ENCODE measurements around the gene SUSD2.

The SUSD2 gene

DNA sequence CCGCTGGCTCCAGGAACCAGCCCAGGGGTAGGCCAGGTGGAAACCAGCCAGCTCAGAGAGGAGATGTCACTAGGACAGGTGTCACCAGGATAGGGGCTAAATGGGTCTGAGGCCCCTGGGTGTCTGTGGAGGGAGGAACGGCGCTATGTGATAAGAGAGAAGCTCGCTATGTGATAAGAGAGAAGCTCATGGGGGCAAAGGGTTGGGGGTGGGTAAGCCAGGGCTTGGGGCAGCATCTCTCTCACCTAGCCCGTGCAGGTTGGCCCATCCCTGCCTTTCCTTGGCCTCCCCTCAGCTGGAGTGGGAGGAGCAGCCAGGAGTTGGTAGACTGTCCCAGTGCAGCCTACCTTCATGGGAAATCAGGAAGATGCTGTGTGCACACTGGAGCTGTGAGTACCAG is 26.5 kb upstream of the SUSD2 start:
- DNase-seq: no peak

DNA sequence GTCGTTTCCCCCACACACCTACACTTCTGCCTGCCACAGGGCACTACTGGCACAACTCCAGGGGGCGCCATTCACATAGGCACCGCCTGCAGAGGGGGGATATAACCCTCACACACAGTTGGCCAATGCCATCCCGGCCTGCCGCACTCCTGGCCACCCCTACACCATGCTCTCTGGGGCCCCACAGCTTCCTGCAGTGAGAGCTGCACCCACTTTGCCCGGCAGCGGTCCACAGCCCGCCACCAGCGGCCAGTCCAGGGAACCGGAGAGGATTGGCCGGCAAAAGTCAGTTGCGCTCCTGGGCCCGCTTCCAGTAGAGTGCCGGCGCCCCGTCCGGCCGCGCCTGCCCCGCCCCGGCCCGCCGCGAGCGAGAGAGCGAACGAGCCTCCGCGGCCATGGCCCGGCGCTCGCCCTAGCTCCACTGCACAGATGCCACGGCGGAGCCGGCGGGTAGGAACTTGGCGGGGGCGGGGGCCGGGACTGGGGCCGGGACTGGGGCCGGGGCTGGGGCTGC is 25.6 kb upstream of the SUSD2 start:
- peak; percentile 23 for DNase-seq

- peak; percentile 67 for DNase-seq
Observed at GRCh38 chr22:24156141-24156912, 25.0 kb upstream of the SUSD2 start.

- peak; percentile 81 for DNase-seq
Observed at GRCh38 chr22:24156913-24157821, 24.1 kb upstream of the SUSD2 start.

GRCh38 chr22:24157822-24158135 is 23.5 kb upstream of the SUSD2 start:
- DNase-seq: no peak

DNA sequence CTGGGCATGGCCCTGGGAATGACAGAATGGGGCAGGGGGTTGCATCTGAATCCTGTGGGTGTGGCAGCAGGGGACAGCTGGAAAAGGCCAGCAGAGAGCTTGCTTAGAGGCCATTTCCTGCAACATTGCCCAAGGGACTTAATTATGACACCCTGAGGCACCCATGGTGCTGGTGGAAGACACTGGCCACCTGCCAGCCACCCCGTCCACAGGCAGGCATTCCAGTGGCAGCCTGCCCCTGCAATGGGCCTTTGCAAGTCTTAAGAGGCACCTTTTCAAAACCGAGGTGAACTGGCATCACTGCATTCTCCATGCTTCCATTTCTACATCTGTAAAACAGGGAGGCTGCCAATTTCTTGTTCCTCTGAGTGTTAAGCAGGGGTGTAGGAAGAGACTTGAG is 21.6 kb upstream of the SUSD2 start:
- no peak for DNase-seq

- DNase-seq: no peak
Observed at GRCh38 chr22:24160546-24160945, 20.7 kb upstream of the SUSD2 start.

GRCh38 chr22:24161485-24161884 is 19.8 kb upstream of the SUSD2 start:
- no peak for DNase-seq

DNA sequence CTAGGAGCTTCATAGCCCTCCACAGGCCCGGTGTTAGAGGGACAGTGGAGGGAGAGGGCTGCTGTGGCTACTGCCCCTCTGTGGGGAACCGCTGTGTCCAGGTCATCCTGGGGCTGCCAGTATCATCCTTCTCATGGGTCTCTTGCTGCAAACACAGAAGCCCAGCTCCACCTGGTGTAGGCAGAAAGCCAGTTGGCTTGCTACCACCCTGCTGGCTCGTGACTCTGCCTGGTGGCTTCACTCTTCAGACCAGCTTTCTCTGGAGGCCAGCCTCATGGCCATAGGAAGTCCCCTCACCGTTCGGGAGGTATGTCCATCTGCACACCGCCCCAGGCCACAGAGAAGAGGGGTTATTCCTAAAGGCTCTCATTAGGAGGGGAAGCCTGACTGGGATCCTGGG is 19.4 kb upstream of the SUSD2 start:
- DNase-seq: no peak

GRCh38 chr22:24162436-24162835 is 18.9 kb upstream of the SUSD2 start:
- DNase-seq: no peak

DNA sequence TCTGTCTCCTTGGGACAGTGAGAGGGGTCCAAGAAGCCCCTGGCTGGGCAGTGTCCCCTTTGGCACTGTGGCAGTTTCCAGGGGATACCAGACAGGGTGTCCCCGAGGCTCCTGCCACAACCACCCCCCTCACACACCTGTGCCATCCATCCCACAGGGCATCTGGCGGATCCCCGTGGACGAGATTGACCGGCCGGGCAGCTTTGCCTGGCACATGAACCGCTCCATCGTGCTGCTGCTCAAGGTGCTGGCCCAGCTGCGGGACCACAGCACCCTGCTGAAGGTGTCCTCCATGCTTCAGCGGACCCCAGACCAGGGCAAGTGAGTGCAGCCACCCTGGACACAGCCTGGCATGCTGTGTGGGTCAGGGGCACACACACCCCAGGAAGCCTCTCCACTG is 17.0 kb upstream of the SUSD2 start:
- DNase-seq: no peak

DNA sequence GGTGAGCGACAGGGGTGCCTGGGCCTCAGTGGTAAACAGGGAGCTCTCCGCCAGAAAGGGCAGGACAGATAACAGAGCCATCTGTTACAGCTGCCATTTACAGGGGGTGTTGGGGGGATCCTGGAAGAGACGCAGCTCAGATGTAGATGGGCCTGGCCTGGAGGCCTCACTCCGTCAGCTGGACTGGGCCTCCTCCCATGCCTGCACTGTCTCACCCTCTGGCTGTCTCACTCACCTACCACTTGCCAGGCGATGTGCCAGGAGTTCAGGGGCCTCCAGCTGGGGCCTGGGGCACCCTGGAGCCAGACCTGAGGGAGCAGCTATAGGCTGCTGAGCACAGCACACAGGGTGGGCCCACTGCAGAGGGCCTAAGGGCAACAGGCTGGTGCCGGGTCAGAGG is 16.3 kb upstream of the SUSD2 start:
- no peak for DNase-seq

- DNase-seq: no peak
Observed at GRCh38 chr22:24165673-24166072, 15.6 kb upstream of the SUSD2 start.

DNA sequence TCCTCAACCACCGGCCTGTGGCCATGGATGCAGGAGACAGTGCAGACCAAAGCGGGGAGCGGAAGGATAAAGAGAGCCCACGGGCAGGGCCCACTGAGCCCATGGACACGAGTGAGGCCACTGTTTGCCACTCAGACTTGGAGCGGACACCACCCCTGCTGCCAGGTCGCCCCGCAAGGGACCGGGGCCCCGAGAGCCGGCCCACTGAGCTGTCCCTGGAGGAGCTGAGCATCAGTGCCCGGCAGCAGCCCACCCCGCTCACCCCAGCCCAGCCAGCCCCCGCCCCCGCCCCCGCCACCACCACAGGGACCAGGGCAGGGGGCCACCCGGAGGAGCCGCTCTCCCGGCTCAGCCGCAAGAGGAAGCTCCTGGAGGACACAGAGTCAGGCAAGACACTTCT is 14.5 kb upstream of the SUSD2 start:
- no peak for DNase-seq

DNA sequence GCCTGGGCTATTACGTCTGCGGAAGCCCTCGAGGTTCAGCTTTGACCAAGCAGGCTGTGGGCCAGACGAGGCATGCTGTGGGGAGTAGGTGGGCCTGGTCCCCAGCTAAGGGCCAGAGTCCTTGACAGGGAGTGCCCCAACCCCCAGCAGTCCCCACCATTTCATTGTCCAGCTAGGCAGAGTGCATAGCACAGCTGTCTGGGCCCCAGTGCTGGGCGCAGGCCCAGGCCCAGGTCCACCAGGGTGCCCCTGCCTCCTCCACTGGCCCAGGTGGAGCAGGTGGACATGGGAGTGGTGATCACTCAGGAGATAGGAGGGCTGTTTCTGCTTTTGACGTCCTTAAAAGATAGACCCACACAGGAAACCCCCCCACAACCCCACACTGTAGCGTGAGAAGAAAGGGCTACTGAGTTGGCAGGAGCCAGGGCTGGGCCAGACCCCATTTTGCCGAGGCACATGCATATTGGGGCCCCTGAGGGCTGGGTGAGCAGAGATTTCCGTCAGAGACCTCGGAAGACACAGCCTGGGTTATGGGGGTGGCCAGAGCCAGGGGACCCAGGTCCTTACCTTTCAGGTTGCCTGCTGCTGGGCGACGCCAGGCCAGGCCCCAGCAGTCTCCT is 11.7 kb upstream of the SUSD2 start:
- DNase-seq: no peak

GRCh38 chr22:24170188-24170587 is 11.1 kb upstream of the SUSD2 start:
- no peak for DNase-seq

DNA sequence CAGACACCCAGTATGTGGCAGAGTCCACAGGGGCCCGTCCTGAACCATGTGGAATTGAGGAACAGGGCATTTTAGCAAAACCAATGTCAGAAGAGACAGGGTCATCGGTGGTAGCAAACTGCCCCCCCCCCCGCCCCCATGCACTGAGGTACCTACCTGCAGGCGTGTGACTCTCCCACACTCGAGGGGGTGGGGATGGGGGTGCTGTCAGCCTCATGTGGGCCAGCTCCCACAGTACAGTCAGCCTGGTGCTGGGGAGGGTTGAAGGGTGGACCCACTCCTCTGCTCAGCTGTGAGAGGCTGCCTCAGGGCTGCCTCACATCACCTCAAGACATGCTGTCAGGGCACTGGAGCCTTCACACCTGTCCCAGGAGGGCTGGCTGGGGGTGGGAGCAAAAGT is 10.7 kb upstream of the SUSD2 start:
- DNase-seq: no peak

- DNase-seq: no peak
Observed at GRCh38 chr22:24171822-24172221, 9.5 kb upstream of the SUSD2 start.

- peak; percentile 39 for DNase-seq
Observed at GRCh38 chr22:24175160-24175808, 6.0 kb upstream of the SUSD2 start.

DNA sequence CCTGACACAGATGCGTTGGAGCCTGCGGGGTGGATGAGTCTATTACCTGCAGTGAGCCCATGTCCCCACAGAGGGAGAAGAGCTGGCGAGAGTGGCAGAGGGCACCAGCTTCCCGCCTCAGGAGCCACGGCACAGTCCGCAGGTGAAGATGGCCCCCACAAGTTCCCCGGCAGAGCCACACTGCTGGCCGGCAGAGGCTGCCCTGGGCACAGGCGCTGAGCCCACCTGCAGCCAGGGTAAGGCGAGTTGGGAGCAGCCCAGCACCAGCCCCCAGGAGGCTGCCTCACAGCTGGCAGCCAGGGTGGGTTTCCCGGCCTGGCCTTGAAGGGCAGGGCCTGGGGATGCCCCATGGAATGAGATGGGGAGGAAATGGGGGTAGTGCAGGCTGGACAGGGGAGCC is 5.2 kb upstream of the SUSD2 start:
- DNase-seq: no peak

- no peak for DNase-seq
Observed at GRCh38 chr22:24176630-24177029, 4.7 kb upstream of the SUSD2 start.

GRCh38 chr22:24177045-24177444 is 4.2 kb upstream of the SUSD2 start:
- DNase-seq: no peak

DNA sequence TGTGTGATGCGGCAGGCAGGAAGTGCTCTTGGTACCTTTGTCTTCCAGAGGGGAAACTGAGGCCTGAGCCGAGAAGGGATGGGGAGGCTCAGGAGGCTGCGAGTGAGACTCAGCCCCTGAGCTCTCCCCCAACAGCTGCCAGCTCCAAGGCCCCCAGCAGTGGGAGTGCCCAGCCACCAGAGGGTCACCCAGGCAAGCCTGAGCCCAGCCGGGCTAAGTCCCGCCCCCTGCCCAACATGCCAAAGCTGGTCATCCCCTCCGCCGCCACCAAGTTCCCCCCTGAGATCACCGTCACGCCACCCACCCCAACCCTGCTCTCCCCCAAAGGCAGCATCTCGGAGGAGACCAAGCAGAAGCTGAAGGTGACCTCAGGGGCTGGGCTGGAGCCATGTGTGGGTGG is 3.8 kb upstream of the SUSD2 start:
- no peak for DNase-seq
